Immature natural killer cell (primary cell): ENCODE results near the gene PDE11A. TPM values are rescaled to one million over a fixed set of nuclear protein-coding genes. Genes with fewer than 3 reads are reported as not detected.

Experiments
- DNase-seq, 3 donors: peaks; one replicate each; pipeline ENCODE4 v3.0.0; 2022; ENCODE audit warnings: mixed read lengths in 1 of 3
- H3K27ac Mint-ChIP-seq, 6 donors: one replicate each; pipeline ENCODE4 v1.8.0; 2020; ENCODE audit warnings: mixed read lengths in 6 of 6, mild to moderate bottlenecking in 5 of 6, inconsistent platforms in 4 of 6, moderate library complexity in 3 of 6
- H3K27me3 Mint-ChIP-seq, 3 donors: one replicate each; pipeline ENCODE4 v1.8.0; 2020 to 2021; ENCODE audit warnings: low read depth in 3 of 3, mild to moderate bottlenecking in 3 of 3, mixed read lengths in 3 of 3, moderate library complexity in 3 of 3, inconsistent platforms in 1 of 3
- H3K36me3 Mint-ChIP-seq, 3 donors: one replicate each; pipeline ENCODE4 v1.8.0; 2020; ENCODE audit warnings: mixed read lengths in 3 of 3, inconsistent platforms in 2 of 3, mild to moderate bottlenecking in 2 of 3
- H3K4me1 Mint-ChIP-seq, 2 donors: one replicate each; pipeline ENCODE4 v1.8.0; 2020; ENCODE audit warnings: inconsistent platforms in 2 of 2, mild to moderate bottlenecking in 2 of 2, mixed read lengths in 2 of 2, moderate library complexity in 1 of 2
- H3K4me3 Mint-ChIP-seq, 5 donors: one replicate each; pipeline ENCODE4 v1.8.0; 2020; ENCODE audit warnings: mild to moderate bottlenecking in 5 of 5, mixed read lengths in 5 of 5, inconsistent platforms in 3 of 5, moderate library complexity in 3 of 5
- H3K9me3 Mint-ChIP-seq, 6 donors: one replicate each; pipeline ENCODE4 v1.8.0; 2020; ENCODE audit warnings: mild to moderate bottlenecking in 6 of 6, mixed read lengths in 6 of 6, inconsistent platforms in 4 of 6, moderate library complexity in 3 of 6
- polyA plus RNA-seq, 3 donors: library from polyadenylated mRNA; unstranded; fragments of 300-500 nt; fragmentation: Illumina TruSeq; gene quantifications; one replicate each; pipeline ENCODE4 v1.2.3, GENCODE V29; 2021

Gene PDE11A
- polyA plus RNA-seq, 3 donors from 2014 or later: not detected

GRCh38 chr2:177691177-177691576 lies 381.4 kb downstream of the PDE11A start:
- Mint-ChIP-seq H3K27me3 (peaks cover 2 to 3% (median 2%) of the 10 kb centered on the region in 3 donors), H3K36me3 (no peaks in the 10 kb centered on the region), H3K4me1 (no peaks in the 10 kb centered on the region)

DNA sequence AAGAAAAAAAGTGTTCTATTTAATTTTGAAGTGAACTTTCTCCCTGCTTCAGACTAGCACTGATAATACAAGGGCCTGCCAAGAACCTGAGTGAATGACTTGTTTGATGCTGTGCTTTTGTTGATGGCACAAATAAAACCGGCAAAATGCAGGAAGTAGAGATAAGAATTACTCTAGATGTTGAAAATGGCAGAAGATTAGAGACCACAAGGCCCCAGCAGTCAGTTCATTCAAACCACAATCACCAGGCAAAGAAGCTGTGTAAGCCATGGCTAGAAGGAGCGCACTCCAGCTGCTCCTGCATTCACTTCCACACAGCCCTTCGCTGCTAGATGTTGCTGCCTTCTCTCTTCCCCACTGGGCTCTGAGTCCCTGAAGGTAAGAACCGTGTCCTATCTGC lies 383.0 kb downstream of the PDE11A start:
- Mint-ChIP-seq H3K4me3 (no peak overlapping the region), H3K9me3 (no peaks in the 10 kb centered on the region), H3K36me3 (no peaks in the 10 kb centered on the region), H3K4me1 (no peaks in the 10 kb centered on the region), H3K27me3 (peaks cover 2 to 3% (median 3%) of the 10 kb centered on the region in 3 donors), H3K27ac (no peak overlapping the region)
- DNase-seq: no peak

More at GRCh38 chr2:177691177-177691576, 381.4 kb downstream of the PDE11A start:
- H3K4me3 Mint-ChIP-seq: no peak overlapping the region
- H3K9me3 Mint-ChIP-seq: no peaks in the 10 kb centered on the region
- H3K27ac Mint-ChIP-seq: no peak overlapping the region
- no peak for DNase-seq

DNA sequence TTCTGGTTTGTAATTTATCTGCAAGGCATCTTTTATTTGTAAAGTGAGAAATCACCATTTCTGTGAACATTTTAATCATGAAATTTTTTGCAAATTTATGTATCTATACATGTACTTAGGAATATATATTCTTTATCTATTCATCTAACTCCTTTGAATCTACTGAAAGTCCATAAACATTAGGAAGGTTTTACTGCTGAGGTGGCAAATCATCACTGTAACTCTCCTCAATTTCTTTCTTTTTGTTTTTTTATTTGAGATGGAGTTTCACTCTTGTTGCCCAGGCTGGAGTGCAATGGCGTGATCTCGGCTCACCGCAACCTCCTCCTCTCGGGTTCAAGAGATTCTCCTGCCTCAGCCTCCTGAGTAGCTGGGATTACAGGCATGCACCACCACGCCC lies 383.7 kb downstream of the PDE11A start:
- Mint-ChIP-seq H3K27ac (no peak overlapping the region), H3K27me3 (peaks cover 0 to 3% (median 2%) of the 10 kb centered on the region in 3 donors), H3K4me1 (no peaks in the 10 kb centered on the region), H3K36me3 (no peaks in the 10 kb centered on the region), H3K9me3 (no peaks in the 10 kb centered on the region), H3K4me3 (no peak overlapping the region)
- no peak for DNase-seq

DNA sequence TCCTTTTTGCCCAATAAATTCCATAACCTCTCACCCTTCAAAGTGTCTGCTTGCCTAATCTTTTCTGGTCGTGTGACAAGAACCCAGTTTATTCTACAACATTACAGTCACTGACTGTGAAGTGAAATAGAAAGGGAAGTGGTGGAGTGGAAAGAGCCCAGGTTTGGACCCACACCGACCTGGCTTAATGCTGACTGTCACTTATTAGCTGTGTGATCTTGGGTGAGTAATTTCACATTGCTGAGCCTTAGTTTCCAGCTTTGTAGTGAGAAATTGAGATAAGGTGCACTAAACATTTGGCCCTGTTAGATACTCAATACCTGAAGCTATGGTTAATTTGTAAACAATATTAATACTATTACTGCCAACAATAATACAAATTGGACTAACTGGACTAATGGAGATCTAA lies 388.9 kb downstream of the PDE11A start:
- Mint-ChIP-seq H3K4me1 (no peaks in the 10 kb centered on the region), H3K9me3 (no peaks in the 10 kb centered on the region), H3K4me3 (no peak overlapping the region), H3K27me3 (peaks cover 0 to 3% (median 0%) of the 10 kb centered on the region in 3 donors), H3K36me3 (no peaks in the 10 kb centered on the region), H3K27ac (no peak overlapping the region)
- DNase-seq: no peak

- Mint-ChIP-seq H3K27me3 (peaks cover 0 to 3% (median 0%) of the 10 kb centered on the region in 3 donors), H3K4me3 (no peak overlapping the region), H3K9me3 (no peaks in the 10 kb centered on the region), H3K27ac (no peak overlapping the region), H3K36me3 (no peaks in the 10 kb centered on the region), H3K4me1 (no peaks in the 10 kb centered on the region)
- no peak for DNase-seq
Measured at GRCh38 chr2:177682836-177683660, 389.5 kb downstream of the PDE11A start.

GRCh38 chr2:177682006-177682405 lies 390.6 kb downstream of the PDE11A start:
- Mint-ChIP-seq H3K36me3 (no peaks in the 10 kb centered on the region), H3K4me3 (no peak overlapping the region), H3K9me3 (no peaks in the 10 kb centered on the region), H3K4me1 (no peaks in the 10 kb centered on the region), H3K27ac (no peak overlapping the region), H3K27me3 (peaks cover 0 to 5% (median 1%) of the 10 kb centered on the region in 3 donors)
- no peak for DNase-seq

GRCh38 chr2:177680866-177681712 lies 391.5 kb downstream of the PDE11A start:
- no peaks in the 10 kb centered on the region for H3K36me3 Mint-ChIP-seq
- H3K27ac Mint-ChIP-seq: no peak overlapping the region
- no peaks in the 10 kb centered on the region for H3K9me3 Mint-ChIP-seq
- H3K27me3 Mint-ChIP-seq: peaks cover 0 to 4% (median 1%) of the 10 kb centered on the region in 3 donors
- no peaks in the 10 kb centered on the region for H3K4me1 Mint-ChIP-seq
- no peak overlapping the region for H3K4me3 Mint-ChIP-seq
- no peak for DNase-seq

GRCh38 chr2:177679611-177680605 lies 392.7 kb downstream of the PDE11A start:
- Mint-ChIP-seq H3K4me1 (no peaks in the 10 kb centered on the region), H3K36me3 (no peaks in the 10 kb centered on the region), H3K9me3 (no peaks in the 10 kb centered on the region), H3K4me3 (no peak overlapping the region), H3K27me3 (peaks cover 1 to 5% (median 3%) of the 10 kb centered on the region in 3 donors), H3K27ac (no peak overlapping the region)
- DNase-seq: no peak

GRCh38 chr2:177678939-177679338 lies 393.6 kb downstream of the PDE11A start:
- Mint-ChIP-seq H3K9me3 (no peaks in the 10 kb centered on the region), H3K27me3 (peaks cover 1 to 5% (median 3%) of the 10 kb centered on the region in 3 donors), H3K27ac (no peak overlapping the region), H3K4me1 (no peaks in the 10 kb centered on the region), H3K36me3 (no peaks in the 10 kb centered on the region), H3K4me3 (no peak overlapping the region)
- no peak for DNase-seq

GRCh38 chr2:177676636-177677035 lies 395.9 kb downstream of the PDE11A start:
- Mint-ChIP-seq H3K36me3 (no peaks in the 10 kb centered on the region), H3K4me1 (no peaks in the 10 kb centered on the region), H3K27ac (no peak overlapping the region), H3K9me3 (no peaks in the 10 kb centered on the region), H3K4me3 (no peak overlapping the region), H3K27me3 (peaks cover 3 to 8% (median 7%) of the 10 kb centered on the region in 3 donors)
- no peak for DNase-seq

GRCh38 chr2:177675825-177676224 lies 396.8 kb downstream of the PDE11A start:
- Mint-ChIP-seq H3K4me3 (no peak overlapping the region), H3K9me3 (peaks cover 0 to under 1% (median 0%) of the 10 kb centered on the region in 6 donors), H3K27ac (no peak overlapping the region), H3K36me3 (no peaks in the 10 kb centered on the region), H3K27me3 (peaks cover 6 to 8% (median 7%) of the 10 kb centered on the region in 3 donors), H3K4me1 (no peaks in the 10 kb centered on the region)
- no peak for DNase-seq

GRCh38 chr2:177675350-177675821 lies 397.2 kb downstream of the PDE11A start:
- no peaks in the 10 kb centered on the region for H3K4me1 Mint-ChIP-seq
- DNase-seq: no peak
- H3K36me3 Mint-ChIP-seq: no peaks in the 10 kb centered on the region
- peaks cover 7 to 8% (median 7%) of the 10 kb centered on the region in 3 donors for H3K27me3 Mint-ChIP-seq
- H3K4me3 Mint-ChIP-seq: no peak overlapping the region
- H3K9me3 Mint-ChIP-seq: peaks cover 0 to 3% (median 0%) of the 10 kb centered on the region in 6 donors
- H3K27ac Mint-ChIP-seq: no peak overlapping the region
